Mesothelial cell of epicardium (in vitro differentiated cells): Measurements from ENCODE around the gene KRTAP12-2. TPM values are rescaled to one million over a fixed set of nuclear protein-coding genes. Genes with fewer than 3 reads are reported as not detected.
"Not testable (repeated sequence)": the region's sequence is repeated elsewhere in the genome, so short reads cannot be mapped to it uniquely, and the experiment has no call there.

Experiments
- DNase-seq, 2 experiments: peaks; one replicate each; pipeline ENCODE4 v3.0.0; 2021; ENCODE audit warnings: low spot score in 2 of 2; ENCODE audit not compliant: unreplicated experiment in 2 of 2
- H3K27ac Mint-ChIP-seq: 2 replicates; pipeline ENCODE4 v1.8.0; 2021; ENCODE audit warnings: mixed read lengths
- H3K27me3 Mint-ChIP-seq: 2 replicates; pipeline ENCODE4 v1.8.0; 2021; ENCODE audit warnings: low read depth, mixed read lengths
- H3K36me3 Mint-ChIP-seq: 2 replicates; pipeline ENCODE4 v1.8.0; 2021; ENCODE audit warnings: mixed read lengths
- H3K4me1 Mint-ChIP-seq: 2 replicates; pipeline ENCODE4 v1.8.0; 2021; ENCODE audit warnings: mixed read lengths
- H3K4me3 Mint-ChIP-seq: 2 replicates; pipeline ENCODE4 v1.8.0; 2021; ENCODE audit warnings: mild to moderate bottlenecking, moderate library complexity, mixed read lengths
- H3K9me3 Mint-ChIP-seq: 2 replicates; pipeline ENCODE4 v1.8.0; 2021; ENCODE audit warnings: mixed read lengths
- total RNA-seq: library from RNA; stranded (reverse); gene quantifications from 3 replicates; pipeline ENCODE4 v1.2.1, GENCODE V29; 2021
- TF ChIP-seq, protein P1 (sequence below): fragments of 200-600 bp; sonication (generic); IDR thresholded peaks from one replicate; pipeline ENCODE4 v1.5.0; 2021; ENCODE audit warnings: antibody characterized with exemption; ENCODE audit not compliant: unreplicated experiment

The KRTAP12-2 gene
- total RNA-seq, 1 donor from 2014 or later = not detected

- no peak overlapping the region for H3K4me3 Mint-ChIP-seq
- no peaks in the 10 kb centered on the region for H3K9me3 Mint-ChIP-seq
- peak in 1 of 2 experiments; percentile 29 for DNase-seq
- peaks cover 14% of the 10 kb centered on the region for H3K4me1 Mint-ChIP-seq
- H3K27me3 Mint-ChIP-seq = peaks cover 90% of the 10 kb centered on the region
- no peaks in the 10 kb centered on the region for H3K36me3 Mint-ChIP-seq
- TF ChIP-seq, protein P1, sequence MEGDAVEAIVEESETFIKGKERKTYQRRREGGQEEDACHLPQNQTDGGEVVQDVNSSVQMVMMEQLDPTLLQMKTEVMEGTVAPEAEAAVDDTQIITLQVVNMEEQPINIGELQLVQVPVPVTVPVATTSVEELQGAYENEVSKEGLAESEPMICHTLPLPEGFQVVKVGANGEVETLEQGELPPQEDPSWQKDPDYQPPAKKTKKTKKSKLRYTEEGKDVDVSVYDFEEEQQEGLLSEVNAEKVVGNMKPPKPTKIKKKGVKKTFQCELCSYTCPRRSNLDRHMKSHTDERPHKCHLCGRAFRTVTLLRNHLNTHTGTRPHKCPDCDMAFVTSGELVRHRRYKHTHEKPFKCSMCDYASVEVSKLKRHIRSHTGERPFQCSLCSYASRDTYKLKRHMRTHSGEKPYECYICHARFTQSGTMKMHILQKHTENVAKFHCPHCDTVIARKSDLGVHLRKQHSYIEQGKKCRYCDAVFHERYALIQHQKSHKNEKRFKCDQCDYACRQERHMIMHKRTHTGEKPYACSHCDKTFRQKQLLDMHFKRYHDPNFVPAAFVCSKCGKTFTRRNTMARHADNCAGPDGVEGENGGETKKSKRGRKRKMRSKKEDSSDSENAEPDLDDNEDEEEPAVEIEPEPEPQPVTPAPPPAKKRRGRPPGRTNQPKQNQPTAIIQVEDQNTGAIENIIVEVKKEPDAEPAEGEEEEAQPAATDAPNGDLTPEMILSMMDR = no peak
- H3K27ac Mint-ChIP-seq = no peak overlapping the region
Measured at GRCh38 chr21:44700101-44701022, 33.6 kb upstream of the KRTAP12-2 start.

- TF ChIP-seq, protein P1 = no peak
- Mint-ChIP-seq H3K9me3 (no peaks in the 10 kb centered on the region), H3K27me3 (peaks cover 82% of the 10 kb centered on the region), H3K27ac (no peak overlapping the region), H3K36me3 (no peaks in the 10 kb centered on the region), H3K4me3 (no peak overlapping the region), H3K4me1 (peaks cover 11% of the 10 kb centered on the region)
- peak in 1 of 2 experiments; percentile 35 for DNase-seq
Measured at GRCh38 chr21:44699502-44700001, 32.8 kb upstream of the KRTAP12-2 start.

GRCh38 chr21:44697811-44698734 is 31.3 kb upstream of the KRTAP12-2 start:
- Mint-ChIP-seq H3K36me3 (no peaks in the 10 kb centered on the region), H3K27ac (no peak overlapping the region), H3K4me3 (no peak overlapping the region), H3K9me3 (peaks cover 12% of the 10 kb centered on the region), H3K27me3 (peaks cover 69% of the 10 kb centered on the region), H3K4me1 (peaks cover 11% of the 10 kb centered on the region)
- TF ChIP-seq, protein P1 = no peak
- DNase-seq = peak in 1 of 2 experiments; percentile 34

DNA sequence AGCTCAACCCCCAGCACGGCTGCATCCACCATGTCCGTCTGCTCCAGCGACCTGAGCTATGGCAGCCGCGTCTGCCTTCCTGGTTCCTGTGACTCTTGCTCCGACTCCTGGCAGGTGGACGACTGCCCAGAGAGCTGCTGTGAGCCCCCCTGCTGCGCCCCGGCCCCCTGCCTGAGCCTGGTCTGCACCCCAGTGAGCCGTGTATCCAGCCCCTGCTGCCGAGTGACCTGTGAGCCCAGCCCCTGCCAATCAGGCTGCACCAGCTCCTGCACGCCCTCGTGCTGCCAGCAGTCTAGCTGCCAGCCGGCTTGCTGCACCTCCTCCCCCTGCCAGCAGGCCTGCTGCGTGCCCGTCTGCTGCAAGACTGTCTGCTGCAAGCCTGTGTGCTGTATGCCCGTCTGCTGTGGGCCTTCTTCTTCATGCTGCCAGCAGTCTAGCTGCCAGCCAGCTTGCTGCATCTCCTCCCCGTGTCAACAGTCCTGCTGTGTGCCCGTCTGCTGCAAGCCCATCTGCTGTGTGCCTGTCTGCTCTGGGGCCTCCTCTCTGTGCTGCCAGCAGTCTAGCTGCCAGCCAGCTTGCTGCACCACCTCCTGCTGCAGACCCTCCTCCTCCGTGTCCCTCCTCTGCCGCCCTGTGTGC is 30.6 kb upstream of the KRTAP12-2 start, which contains the start of gene KRTAP10-12:
Gene KRTAP10-12, plus strand, starts transcription at position 1 of the 639 bp plus-strand sequence. Its CDS starts 30 bp downstream, at position 31.
- H3K27ac Mint-ChIP-seq, H3K36me3 Mint-ChIP-seq, H3K4me3 Mint-ChIP-seq: not testable (repeated sequence)
- H3K27me3 Mint-ChIP-seq = peaks cover 61% of the 10 kb centered on the region
- H3K9me3 Mint-ChIP-seq = peaks cover 20% of the 10 kb centered on the region
- peaks cover 11% of the 10 kb centered on the region for H3K4me1 Mint-ChIP-seq
- peak in 1 of 2 experiments; percentile 32 for DNase-seq

DNA sequence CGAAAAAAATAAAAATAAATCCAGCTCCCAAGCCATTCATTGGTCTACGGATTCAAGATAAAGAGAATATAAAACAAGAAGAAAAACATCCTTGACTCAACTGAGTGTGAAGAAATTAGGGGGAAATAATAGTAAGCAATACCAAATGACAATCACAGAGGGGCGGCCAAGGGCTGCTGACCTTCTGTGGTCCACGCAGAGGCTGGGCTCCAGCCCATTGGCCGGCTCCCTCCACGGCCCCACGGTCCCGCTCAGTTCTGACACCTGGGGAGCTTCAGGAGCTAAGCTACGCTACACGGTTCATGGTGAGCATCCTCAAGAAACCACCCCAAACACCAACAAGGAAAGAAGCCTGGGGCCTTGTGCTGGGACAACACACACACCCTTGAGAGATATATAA is 29.8 kb upstream of the KRTAP12-2 start:
- peak in 1 of 2 experiments; percentile 10 for DNase-seq
- Mint-ChIP-seq H3K36me3 (peaks cover 2% of the 10 kb centered on the region), H3K27ac (no peak overlapping the region), H3K4me3 (no peak overlapping the region), H3K27me3 (peaks cover 62% of the 10 kb centered on the region), H3K4me1 (peaks cover 11% of the 10 kb centered on the region), H3K9me3 (peaks cover 21% of the 10 kb centered on the region)
- TF ChIP-seq, protein P1 = no peak
